Esophagus squamous epithelium (tissue), 4 donors: ENCODE measurements around the gene SSH2.

Experiments used
- POLR2A ChIP-seq, 4 donors: fragments of 450-650 bp; IDR thresholded peaks; one replicate each; pipeline ENCODE4 v1.6.1; 2017; ENCODE audit warnings: antibody characterized with exemption in 4 of 4, mild to moderate bottlenecking in 4 of 4, moderate library complexity in 3 of 4
- TF ChIP-seq, protein P1 (sequence below), 6 experiments: fragments of 450-650 bp in 4 of 6; fragments of 200-600 bp in 2 of 6; sonication (generic) in 2 of 6; IDR thresholded peaks; one replicate each; pipeline ENCODE4 v1.5.1; 2016 to 2019; ENCODE audit warnings: antibody characterized with exemption in 6 of 6, mild to moderate bottlenecking in 4 of 6, moderate library complexity in 4 of 6

DNA sequence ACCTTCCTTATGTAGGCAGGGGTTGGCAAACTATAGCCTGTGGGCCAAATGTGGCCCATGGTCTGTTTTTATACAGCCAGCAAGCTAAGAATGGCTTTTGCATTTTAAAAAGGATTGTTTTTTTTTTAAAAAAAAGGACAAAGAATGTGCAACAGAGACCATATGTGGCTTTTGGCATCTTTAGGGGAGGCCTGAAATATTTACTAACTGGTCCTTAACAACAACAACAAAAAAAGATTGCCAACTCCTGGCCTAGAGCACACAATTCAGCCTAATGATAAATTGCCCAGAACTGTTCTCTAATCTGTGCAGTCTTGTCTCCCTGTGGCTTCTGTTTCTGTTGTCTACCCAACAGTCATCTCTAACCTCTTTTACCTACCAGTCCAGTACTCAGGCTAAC is 67.1 kb downstream of the SSH2 start:
- TF ChIP-seq, protein P1, sequence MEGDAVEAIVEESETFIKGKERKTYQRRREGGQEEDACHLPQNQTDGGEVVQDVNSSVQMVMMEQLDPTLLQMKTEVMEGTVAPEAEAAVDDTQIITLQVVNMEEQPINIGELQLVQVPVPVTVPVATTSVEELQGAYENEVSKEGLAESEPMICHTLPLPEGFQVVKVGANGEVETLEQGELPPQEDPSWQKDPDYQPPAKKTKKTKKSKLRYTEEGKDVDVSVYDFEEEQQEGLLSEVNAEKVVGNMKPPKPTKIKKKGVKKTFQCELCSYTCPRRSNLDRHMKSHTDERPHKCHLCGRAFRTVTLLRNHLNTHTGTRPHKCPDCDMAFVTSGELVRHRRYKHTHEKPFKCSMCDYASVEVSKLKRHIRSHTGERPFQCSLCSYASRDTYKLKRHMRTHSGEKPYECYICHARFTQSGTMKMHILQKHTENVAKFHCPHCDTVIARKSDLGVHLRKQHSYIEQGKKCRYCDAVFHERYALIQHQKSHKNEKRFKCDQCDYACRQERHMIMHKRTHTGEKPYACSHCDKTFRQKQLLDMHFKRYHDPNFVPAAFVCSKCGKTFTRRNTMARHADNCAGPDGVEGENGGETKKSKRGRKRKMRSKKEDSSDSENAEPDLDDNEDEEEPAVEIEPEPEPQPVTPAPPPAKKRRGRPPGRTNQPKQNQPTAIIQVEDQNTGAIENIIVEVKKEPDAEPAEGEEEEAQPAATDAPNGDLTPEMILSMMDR (IDR thresholded peaks at IDR 0.05) = no peak
- TF ChIP-seq POLR2A (IDR thresholded peaks at IDR 0.05) = no peak
